Uterus (tissue), 2 donors: Measurements from ENCODE around the gene GLIPR1L2.

Experiments
- CTCF ChIP-seq, 4 experiments: fragments of 200-600 bp in 2 of 4; fragments of 450-650 bp in 2 of 4; sonication (generic) in 2 of 4; IDR thresholded peaks; one replicate each; pipeline ENCODE4 v1.5.1; 2016 to 2019; ENCODE audit warnings: antibody characterized with exemption in 4 of 4, mild to moderate bottlenecking in 2 of 4, moderate library complexity in 1 of 4
- POLR2A ChIP-seq, 2 donors: fragments of 450-650 bp; IDR thresholded peaks; one replicate each; pipeline ENCODE4 v1.6.1; 2016; ENCODE audit warnings: antibody characterized with exemption in 2 of 2, mild to moderate bottlenecking in 1 of 2, moderate library complexity in 1 of 2

- no peak for TF ChIP-seq CTCF (IDR thresholded peaks at IDR 0.05)
- TF ChIP-seq POLR2A (IDR thresholded peaks at IDR 0.05): no peak
Measured at GRCh38 chr12:75474116-75474515, 83.2 kb downstream of the GLIPR1L2 start.
